WTC11 (cell line): ENCODE results near the gene ZNF367. TPM values are rescaled to one million over a fixed set of nuclear protein-coding genes. Genes with fewer than 3 reads are reported as not detected.

Experiments
- ATAC-seq: fragments of 200-7000 bp; cut with Tn5 transposase; 2 replicates; pipeline ENCODE4 v1.10.0; 2021; ENCODE audit warnings: mild to moderate bottlenecking, moderate library complexity
- CTCF ChIA-PET: fragments of 300-600 bp; sonication (Branson Sonifier 250); formaldehyde crosslinking; loops from one replicate; lab custom pipeline; 2021; ENCODE audit warnings: antibody characterized with exemption; lab: Charles Lee
- POLR2A ChIA-PET: fragments of 350-600 bp; sonication (Branson Sonifier 250); formaldehyde crosslinking; loops from one replicate; lab custom pipeline; 2021; ENCODE audit warnings: antibody characterized with exemption; lab: Charles Lee
- DNase-seq: peaks from one replicate; pipeline ENCODE4 v3.0.0; 2021; ENCODE audit warnings: low spot score
- H3K27ac Mint-ChIP-seq: 2 replicates; pipeline ENCODE4 v1.8.0; 2021; ENCODE audit warnings: mixed read lengths
- H3K27me3 Mint-ChIP-seq: 2 replicates; pipeline ENCODE4 v1.8.0; 2021; ENCODE audit warnings: low read depth, mild to moderate bottlenecking, moderate library complexity, mixed read lengths
- H3K36me3 Mint-ChIP-seq: 2 replicates; pipeline ENCODE4 v1.8.0; 2021; ENCODE audit warnings: mixed read lengths
- H3K4me1 Mint-ChIP-seq: 2 replicates; pipeline ENCODE4 v1.8.0; 2022; ENCODE audit warnings: mixed read lengths
- H3K4me3 Mint-ChIP-seq: 2 replicates; pipeline ENCODE4 v1.8.0; 2021; ENCODE audit warnings: mild to moderate bottlenecking, moderate library complexity, mixed read lengths
- H3K9me3 Mint-ChIP-seq: 2 replicates; pipeline ENCODE4 v1.8.0; 2021; ENCODE audit warnings: mixed read lengths
- CREB1 ChIP-seq: sonication (generic); formaldehyde crosslinking; IDR thresholded peaks from 2 replicates; pipeline ENCODE4 v1.8.0; 2023; ENCODE audit warnings: mild to moderate bottlenecking, missing genetic modification reagents
- EMX1 ChIP-seq: fragments of 250-450 bp; sonication (Bioruptor Pico); IDR thresholded peaks from 2 replicates; pipeline ENCODE4 v1.8.0; 2021; ENCODE audit warnings: mild to moderate bottlenecking
- ESRRA ChIP-seq: sonication (generic); formaldehyde crosslinking; IDR thresholded peaks from 2 replicates; pipeline ENCODE4 v1.8.1; 2022; ENCODE audit warnings: mild to moderate bottlenecking, missing genetic modification reagents, borderline replicate concordance
- FOXP1 ChIP-seq: sonication (generic); formaldehyde crosslinking; IDR thresholded peaks from 2 replicates; pipeline ENCODE4 v1.8.0; 2022; ENCODE audit warnings: missing genetic modification reagents, mild to moderate bottlenecking, moderate library complexity, borderline replicate concordance
- JUN ChIP-seq: sonication (generic); formaldehyde crosslinking; IDR thresholded peaks from 2 replicates; pipeline ENCODE4 v1.8.0; 2023; ENCODE audit warnings: mild to moderate bottlenecking, missing genetic modification reagents
- NFYB ChIP-seq: sonication (generic); formaldehyde crosslinking; conservative IDR thresholded peaks from 2 replicates; pipeline ENCODE4 v1.8.0; 2022; ENCODE audit warnings: low read depth, missing genetic modification reagents
- NR3C1 ChIP-seq: sonication (generic); formaldehyde crosslinking; conservative IDR thresholded peaks from 2 replicates; pipeline ENCODE4 v1.8.1; 2023; ENCODE audit warnings: low read depth, mild to moderate bottlenecking, missing genetic modification reagents
- TEAD4 ChIP-seq: sonication (generic); formaldehyde crosslinking; IDR thresholded peaks from 2 replicates; pipeline ENCODE4 v1.8.0; 2022; ENCODE audit warnings: mild to moderate bottlenecking, missing genetic modification reagents
- ZNF121 ChIP-seq: sonication (generic); formaldehyde crosslinking; IDR thresholded peaks from 2 replicates; pipeline ENCODE4 v1.8.0; 2023; ENCODE audit warnings: missing genetic modification reagents
- ZNF232 ChIP-seq: sonication (generic); formaldehyde crosslinking; IDR thresholded peaks from 2 replicates; pipeline ENCODE4 v1.8.0; 2022; ENCODE audit warnings: mild to moderate bottlenecking, missing genetic modification reagents
- ZNF317 ChIP-seq: sonication (generic); formaldehyde crosslinking; IDR thresholded peaks from 2 replicates; pipeline ENCODE4 v1.8.1; 2023; ENCODE audit warnings: low read depth, mild to moderate bottlenecking, moderate library complexity, missing genetic modification reagents, borderline replicate concordance
- total RNA-seq: library from RNA; stranded (reverse); gene quantifications from 3 replicates; pipeline ENCODE4 v1.2.3, GENCODE V29; 2021
- TF ChIP-seq, protein P1 (sequence below): sonication (generic); formaldehyde crosslinking; IDR thresholded peaks from 2 replicates; pipeline ENCODE4 v1.8.0; 2022; ENCODE audit warnings: mild to moderate bottlenecking, missing genetic modification reagents
- TF ChIP-seq, protein P2 (sequence below): sonication (generic); formaldehyde crosslinking; IDR thresholded peaks from 2 replicates; pipeline ENCODE4 v1.8.0; 2022; ENCODE audit warnings: mild to moderate bottlenecking, missing genetic modification reagents
- TF ChIP-seq, protein P3 (sequence below): fragments of 200-600 bp; IDR thresholded peaks from 2 replicates; pipeline ENCODE4 v1.8.0; 2022; ENCODE audit warnings: antibody characterized with exemption
- TF ChIP-seq, protein P4 (sequence below): sonication (generic); formaldehyde crosslinking; IDR thresholded peaks from 2 replicates; pipeline ENCODE4 v1.8.0; 2023; ENCODE audit warnings: mild to moderate bottlenecking, missing genetic modification reagents
- TF ChIP-seq, protein P5 (sequence below): sonication (generic); formaldehyde crosslinking; IDR thresholded peaks from 2 replicates; pipeline ENCODE4 v1.8.1; 2023; ENCODE audit warnings: mild to moderate bottlenecking, missing genetic modification reagents
- TF ChIP-seq, protein P6 (sequence below): sonication (generic); formaldehyde crosslinking; conservative IDR thresholded peaks from 2 replicates; pipeline ENCODE4 v1.8.1; 2022; ENCODE audit warnings: mild to moderate bottlenecking, missing genetic modification reagents
- TF ChIP-seq, protein P7 (sequence below): fragments of 250-450 bp; sonication (Bioruptor Pico); IDR thresholded peaks from 2 replicates; pipeline ENCODE4 v1.9.0; 2021; ENCODE audit warnings: mild to moderate bottlenecking, borderline replicate concordance
- TF ChIP-seq, protein P8 (sequence below): sonication (generic); formaldehyde crosslinking; IDR thresholded peaks from 2 replicates; pipeline ENCODE4 v1.8.1; 2023; ENCODE audit warnings: mild to moderate bottlenecking, moderate library complexity, missing genetic modification reagents
- TF ChIP-seq, protein P9 (sequence below): fragments of 250-450 bp; sonication (Bioruptor Pico); IDR thresholded peaks from 2 replicates; pipeline ENCODE4 v1.9.0; 2021; ENCODE audit warnings: mild to moderate bottlenecking

Gene ZNF367
- total RNA-seq, 1 experiment from 2014 or later = 7.4 TPM

DNA sequence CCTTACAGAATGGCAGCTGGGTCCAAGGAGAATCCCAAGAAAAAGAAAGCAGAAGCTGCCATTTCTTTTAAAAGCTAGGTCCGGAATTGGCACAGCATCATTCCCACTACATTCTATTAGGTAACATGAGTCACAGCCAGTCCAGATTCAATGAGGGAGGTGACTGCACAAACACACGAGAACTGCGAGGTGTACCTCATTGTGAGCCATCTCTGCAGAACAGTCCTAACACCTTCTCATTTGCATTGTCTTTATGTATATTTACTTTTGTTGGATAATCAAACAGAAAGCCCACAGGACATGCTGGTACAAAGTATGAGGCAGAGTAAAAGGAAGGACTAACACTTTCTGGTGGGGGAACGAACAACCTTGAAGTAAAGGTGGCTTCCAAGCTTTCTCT, 17.2 kb upstream of the ZNF367 start:
- ChIA-PET POLR2A (interaction anchor here (0.6 kb wide), 1 partner anchor 10 kb away, joined by 3 read pairs; no protein-coding TSS in a partner anchor), CTCF (interaction anchor here (1.1 kb wide), 1 partner anchor 118 kb away, joined by 3 read pairs; no protein-coding TSS in a partner anchor)
- Mint-ChIP-seq H3K4me3 (no peak overlapping the region), H3K9me3 (peaks cover 3% of the 10 kb centered on the region), H3K27me3 (no peaks in the 10 kb centered on the region; the same call in 1 of the 2 replicates), H3K27ac (no peak overlapping the region), H3K4me1 (no peaks in the 10 kb centered on the region), H3K36me3 (no peaks in the 10 kb centered on the region)
- TF ChIP-seq TEAD4 (no peak), ZNF121 (CRISPR knock-in tag) (no peak), CREB1 (CRISPR knock-in tag) (no peak), ZNF317 (CRISPR knock-in tag) (no peak), JUN (CRISPR knock-in tag) (no peak)
- TF ChIP-seq, protein P1, sequence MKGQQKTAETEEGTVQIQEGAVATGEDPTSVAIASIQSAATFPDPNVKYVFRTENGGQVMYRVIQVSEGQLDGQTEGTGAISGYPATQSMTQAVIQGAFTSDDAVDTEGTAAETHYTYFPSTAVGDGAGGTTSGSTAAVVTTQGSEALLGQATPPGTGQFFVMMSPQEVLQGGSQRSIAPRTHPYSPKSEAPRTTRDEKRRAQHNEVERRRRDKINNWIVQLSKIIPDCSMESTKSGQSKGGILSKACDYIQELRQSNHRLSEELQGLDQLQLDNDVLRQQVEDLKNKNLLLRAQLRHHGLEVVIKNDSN (CRISPR knock-in tag) = no peak
- no peak for DNase-seq
- ATAC-seq = no peak

DNA sequence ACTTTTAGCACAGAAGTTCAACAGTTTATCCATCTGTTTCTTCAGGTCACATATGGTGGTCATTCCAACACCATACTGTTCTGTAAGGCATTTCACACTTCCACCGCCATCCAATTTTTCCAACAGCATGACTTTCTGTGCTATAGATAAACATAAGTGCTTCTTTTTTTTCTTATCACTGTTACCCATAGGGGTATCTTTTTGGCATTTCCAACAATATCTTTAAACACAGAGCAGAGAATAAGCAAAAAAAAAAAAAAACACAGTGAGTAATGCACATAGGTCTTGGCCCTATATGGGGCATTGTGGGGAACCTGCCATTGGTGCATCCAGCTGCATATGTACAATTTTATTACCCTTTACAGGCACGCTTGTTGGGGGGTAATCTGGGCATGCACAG, 12.2 kb upstream of the ZNF367 start:
- peaks cover 3% of the 10 kb centered on the region for H3K9me3 Mint-ChIP-seq
- ATAC-seq (no peak), DNase-seq (no peak)
- H3K4me3 Mint-ChIP-seq = no peak overlapping the region
- no peak overlapping the region for H3K27ac Mint-ChIP-seq
- no peaks in the 10 kb centered on the region for H3K27me3 Mint-ChIP-seq
- POLR2A ChIA-PET = no interaction called here
- no peaks in the 10 kb centered on the region for H3K36me3 Mint-ChIP-seq
- no peaks in the 10 kb centered on the region for H3K4me1 Mint-ChIP-seq
- CTCF ChIA-PET = no interaction called here
- TF ChIP-seq, protein P2, sequence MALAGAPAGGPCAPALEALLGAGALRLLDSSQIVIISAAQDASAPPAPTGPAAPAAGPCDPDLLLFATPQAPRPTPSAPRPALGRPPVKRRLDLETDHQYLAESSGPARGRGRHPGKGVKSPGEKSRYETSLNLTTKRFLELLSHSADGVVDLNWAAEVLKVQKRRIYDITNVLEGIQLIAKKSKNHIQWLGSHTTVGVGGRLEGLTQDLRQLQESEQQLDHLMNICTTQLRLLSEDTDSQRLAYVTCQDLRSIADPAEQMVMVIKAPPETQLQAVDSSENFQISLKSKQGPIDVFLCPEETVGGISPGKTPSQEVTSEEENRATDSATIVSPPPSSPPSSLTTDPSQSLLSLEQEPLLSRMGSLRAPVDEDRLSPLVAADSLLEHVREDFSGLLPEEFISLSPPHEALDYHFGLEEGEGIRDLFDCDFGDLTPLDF (CRISPR knock-in tag) = no peak
- TF ChIP-seq ESRRA = no peak
- TF ChIP-seq, protein P3, sequence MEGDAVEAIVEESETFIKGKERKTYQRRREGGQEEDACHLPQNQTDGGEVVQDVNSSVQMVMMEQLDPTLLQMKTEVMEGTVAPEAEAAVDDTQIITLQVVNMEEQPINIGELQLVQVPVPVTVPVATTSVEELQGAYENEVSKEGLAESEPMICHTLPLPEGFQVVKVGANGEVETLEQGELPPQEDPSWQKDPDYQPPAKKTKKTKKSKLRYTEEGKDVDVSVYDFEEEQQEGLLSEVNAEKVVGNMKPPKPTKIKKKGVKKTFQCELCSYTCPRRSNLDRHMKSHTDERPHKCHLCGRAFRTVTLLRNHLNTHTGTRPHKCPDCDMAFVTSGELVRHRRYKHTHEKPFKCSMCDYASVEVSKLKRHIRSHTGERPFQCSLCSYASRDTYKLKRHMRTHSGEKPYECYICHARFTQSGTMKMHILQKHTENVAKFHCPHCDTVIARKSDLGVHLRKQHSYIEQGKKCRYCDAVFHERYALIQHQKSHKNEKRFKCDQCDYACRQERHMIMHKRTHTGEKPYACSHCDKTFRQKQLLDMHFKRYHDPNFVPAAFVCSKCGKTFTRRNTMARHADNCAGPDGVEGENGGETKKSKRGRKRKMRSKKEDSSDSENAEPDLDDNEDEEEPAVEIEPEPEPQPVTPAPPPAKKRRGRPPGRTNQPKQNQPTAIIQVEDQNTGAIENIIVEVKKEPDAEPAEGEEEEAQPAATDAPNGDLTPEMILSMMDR = no peak
- no peak for TF ChIP-seq NR3C1 (CRISPR knock-in tag)
- TF ChIP-seq, protein P4, sequence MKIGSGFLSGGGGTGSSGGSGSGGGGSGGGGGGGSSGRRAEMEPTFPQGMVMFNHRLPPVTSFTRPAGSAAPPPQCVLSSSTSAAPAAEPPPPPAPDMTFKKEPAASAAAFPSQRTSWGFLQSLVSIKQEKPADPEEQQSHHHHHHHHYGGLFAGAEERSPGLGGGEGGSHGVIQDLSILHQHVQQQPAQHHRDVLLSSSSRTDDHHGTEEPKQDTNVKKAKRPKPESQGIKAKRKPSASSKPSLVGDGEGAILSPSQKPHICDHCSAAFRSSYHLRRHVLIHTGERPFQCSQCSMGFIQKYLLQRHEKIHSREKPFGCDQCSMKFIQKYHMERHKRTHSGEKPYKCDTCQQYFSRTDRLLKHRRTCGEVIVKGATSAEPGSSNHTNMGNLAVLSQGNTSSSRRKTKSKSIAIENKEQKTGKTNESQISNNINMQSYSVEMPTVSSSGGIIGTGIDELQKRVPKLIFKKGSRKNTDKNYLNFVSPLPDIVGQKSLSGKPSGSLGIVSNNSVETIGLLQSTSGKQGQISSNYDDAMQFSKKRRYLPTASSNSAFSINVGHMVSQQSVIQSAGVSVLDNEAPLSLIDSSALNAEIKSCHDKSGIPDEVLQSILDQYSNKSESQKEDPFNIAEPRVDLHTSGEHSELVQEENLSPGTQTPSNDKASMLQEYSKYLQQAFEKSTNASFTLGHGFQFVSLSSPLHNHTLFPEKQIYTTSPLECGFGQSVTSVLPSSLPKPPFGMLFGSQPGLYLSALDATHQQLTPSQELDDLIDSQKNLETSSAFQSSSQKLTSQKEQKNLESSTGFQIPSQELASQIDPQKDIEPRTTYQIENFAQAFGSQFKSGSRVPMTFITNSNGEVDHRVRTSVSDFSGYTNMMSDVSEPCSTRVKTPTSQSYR (CRISPR knock-in tag) = no peak
- TF ChIP-seq, protein P5, sequence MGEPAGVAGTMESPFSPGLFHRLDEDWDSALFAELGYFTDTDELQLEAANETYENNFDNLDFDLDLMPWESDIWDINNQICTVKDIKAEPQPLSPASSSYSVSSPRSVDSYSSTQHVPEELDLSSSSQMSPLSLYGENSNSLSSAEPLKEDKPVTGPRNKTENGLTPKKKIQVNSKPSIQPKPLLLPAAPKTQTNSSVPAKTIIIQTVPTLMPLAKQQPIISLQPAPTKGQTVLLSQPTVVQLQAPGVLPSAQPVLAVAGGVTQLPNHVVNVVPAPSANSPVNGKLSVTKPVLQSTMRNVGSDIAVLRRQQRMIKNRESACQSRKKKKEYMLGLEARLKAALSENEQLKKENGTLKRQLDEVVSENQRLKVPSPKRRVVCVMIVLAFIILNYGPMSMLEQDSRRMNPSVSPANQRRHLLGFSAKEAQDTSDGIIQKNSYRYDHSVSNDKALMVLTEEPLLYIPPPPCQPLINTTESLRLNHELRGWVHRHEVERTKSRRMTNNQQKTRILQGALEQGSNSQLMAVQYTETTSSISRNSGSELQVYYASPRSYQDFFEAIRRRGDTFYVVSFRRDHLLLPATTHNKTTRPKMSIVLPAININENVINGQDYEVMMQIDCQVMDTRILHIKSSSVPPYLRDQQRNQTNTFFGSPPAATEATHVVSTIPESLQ = no peak
- TF ChIP-seq ZNF232 (CRISPR knock-in tag) = no peak
- TF ChIP-seq, protein P6, sequence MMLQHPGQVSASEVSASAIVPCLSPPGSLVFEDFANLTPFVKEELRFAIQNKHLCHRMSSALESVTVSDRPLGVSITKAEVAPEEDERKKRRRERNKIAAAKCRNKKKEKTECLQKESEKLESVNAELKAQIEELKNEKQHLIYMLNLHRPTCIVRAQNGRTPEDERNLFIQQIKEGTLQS (CRISPR knock-in tag) = no peak
- TF ChIP-seq, protein P7, sequence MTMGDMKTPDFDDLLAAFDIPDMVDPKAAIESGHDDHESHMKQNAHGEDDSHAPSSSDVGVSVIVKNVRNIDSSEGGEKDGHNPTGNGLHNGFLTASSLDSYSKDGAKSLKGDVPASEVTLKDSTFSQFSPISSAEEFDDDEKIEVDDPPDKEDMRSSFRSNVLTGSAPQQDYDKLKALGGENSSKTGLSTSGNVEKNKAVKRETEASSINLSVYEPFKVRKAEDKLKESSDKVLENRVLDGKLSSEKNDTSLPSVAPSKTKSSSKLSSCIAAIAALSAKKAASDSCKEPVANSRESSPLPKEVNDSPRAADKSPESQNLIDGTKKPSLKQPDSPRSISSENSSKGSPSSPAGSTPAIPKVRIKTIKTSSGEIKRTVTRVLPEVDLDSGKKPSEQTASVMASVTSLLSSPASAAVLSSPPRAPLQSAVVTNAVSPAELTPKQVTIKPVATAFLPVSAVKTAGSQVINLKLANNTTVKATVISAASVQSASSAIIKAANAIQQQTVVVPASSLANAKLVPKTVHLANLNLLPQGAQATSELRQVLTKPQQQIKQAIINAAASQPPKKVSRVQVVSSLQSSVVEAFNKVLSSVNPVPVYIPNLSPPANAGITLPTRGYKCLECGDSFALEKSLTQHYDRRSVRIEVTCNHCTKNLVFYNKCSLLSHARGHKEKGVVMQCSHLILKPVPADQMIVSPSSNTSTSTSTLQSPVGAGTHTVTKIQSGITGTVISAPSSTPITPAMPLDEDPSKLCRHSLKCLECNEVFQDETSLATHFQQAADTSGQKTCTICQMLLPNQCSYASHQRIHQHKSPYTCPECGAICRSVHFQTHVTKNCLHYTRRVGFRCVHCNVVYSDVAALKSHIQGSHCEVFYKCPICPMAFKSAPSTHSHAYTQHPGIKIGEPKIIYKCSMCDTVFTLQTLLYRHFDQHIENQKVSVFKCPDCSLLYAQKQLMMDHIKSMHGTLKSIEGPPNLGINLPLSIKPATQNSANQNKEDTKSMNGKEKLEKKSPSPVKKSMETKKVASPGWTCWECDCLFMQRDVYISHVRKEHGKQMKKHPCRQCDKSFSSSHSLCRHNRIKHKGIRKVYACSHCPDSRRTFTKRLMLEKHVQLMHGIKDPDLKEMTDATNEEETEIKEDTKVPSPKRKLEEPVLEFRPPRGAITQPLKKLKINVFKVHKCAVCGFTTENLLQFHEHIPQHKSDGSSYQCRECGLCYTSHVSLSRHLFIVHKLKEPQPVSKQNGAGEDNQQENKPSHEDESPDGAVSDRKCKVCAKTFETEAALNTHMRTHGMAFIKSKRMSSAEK (CRISPR knock-in tag) = no peak
- no peak for TF ChIP-seq EMX1 (CRISPR knock-in tag)
- no peak for TF ChIP-seq FOXP1
- TF ChIP-seq NFYB = no peak
- TF ChIP-seq, protein P8, sequence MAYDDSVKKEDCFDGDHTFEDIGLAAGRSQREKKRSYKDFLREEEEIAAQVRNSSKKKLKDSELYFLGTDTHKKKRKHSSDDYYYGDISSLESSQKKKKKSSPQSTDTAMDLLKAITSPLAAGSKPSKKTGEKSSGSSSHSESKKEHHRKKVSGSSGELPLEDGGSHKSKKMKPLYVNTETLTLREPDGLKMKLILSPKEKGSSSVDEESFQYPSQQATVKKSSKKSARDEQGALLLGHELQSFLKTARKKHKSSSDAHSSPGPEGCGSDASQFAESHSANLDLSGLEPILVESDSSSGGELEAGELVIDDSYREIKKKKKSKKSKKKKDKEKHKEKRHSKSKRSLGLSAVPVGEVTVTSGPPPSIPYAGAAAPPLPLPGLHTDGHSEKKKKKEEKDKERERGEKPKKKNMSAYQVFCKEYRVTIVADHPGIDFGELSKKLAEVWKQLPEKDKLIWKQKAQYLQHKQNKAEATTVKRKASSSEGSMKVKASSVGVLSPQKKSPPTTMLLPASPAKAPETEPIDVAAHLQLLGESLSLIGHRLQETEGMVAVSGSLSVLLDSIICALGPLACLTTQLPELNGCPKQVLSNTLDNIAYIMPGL (CRISPR knock-in tag) = no peak
- TF ChIP-seq, protein P9, sequence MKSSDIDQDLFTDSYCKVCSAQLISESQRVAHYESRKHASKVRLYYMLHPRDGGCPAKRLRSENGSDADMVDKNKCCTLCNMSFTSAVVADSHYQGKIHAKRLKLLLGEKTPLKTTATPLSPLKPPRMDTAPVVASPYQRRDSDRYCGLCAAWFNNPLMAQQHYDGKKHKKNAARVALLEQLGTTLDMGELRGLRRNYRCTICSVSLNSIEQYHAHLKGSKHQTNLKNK = no peak
